H1 (cell line): ENCODE measurements around the gene CISD2. TPM values are rescaled to one million over a fixed set of nuclear protein-coding genes. Genes with fewer than 3 reads are reported as not detected.
A peak's percentile ranks its signal among the peaks of the same experiment; 100 is the strongest.

Experiments used
- CTCF ChIA-PET: fragments of 300-600 bp; sonication (Branson Sonifier 250); formaldehyde crosslinking; loops from one replicate; lab custom pipeline; 2021; ENCODE audit not compliant: partially characterized antibody; lab: Charles Lee
- POLR2A ChIA-PET: fragments of 300-600 bp; sonication (Branson Sonifier 250); formaldehyde crosslinking; loops from one replicate; lab custom pipeline; 2021; ENCODE audit warnings: inconsistent platforms; ENCODE audit not compliant: partially characterized antibody; lab: Charles Lee
- DNase-seq, 2 experiments: peaks; one replicate each; pipeline versions ENCODE4 v3.0.0 to v3.0.0-alpha.2; 2010 to 2022; ENCODE audit warnings: low spot score in 2 of 2, low read depth in 1 of 2, mixed read lengths in 1 of 2
- FAIRE-seq: peaks from 2 replicates; lab custom pipeline; 2011; peaks lifted over from hg19 to GRCh38; lab: Jason Lieb, UNC
- H2AFZ ChIP-seq: 2 replicates; pipeline ENCODE4 v1.8.1; 2012; ENCODE audit warnings: low read length, inconsistent platforms
- H2AK5ac ChIP-seq: 2 replicates; pipeline ENCODE4 v1.6.1; 2013; ENCODE audit warnings: low read depth, low read length
- H2BK120ac ChIP-seq: replicated peaks from 2 replicates; pipeline ENCODE3; 2013; ENCODE audit warnings: low read depth, low read length, inconsistent platforms
- H2BK12ac ChIP-seq: 2 replicates; pipeline ENCODE4 v1.6.1; 2013; ENCODE audit warnings: low read depth, low read length
- H2BK15ac ChIP-seq: 2 replicates; pipeline ENCODE4 v1.6.1; 2013; ENCODE audit warnings: low read length
- H2BK20ac ChIP-seq: 2 replicates; pipeline ENCODE4 v1.6.1; 2013; ENCODE audit warnings: low read length
- H2BK5ac ChIP-seq: 2 replicates; pipeline ENCODE4 v1.6.1; 2013; ENCODE audit warnings: low read depth, low read length
- H3K14ac ChIP-seq: 2 replicates; pipeline ENCODE4 v1.6.1; 2013; ENCODE audit warnings: inconsistent platforms; ENCODE audit not compliant: insufficient read length
- H3K18ac ChIP-seq: 2 replicates; pipeline ENCODE4 v1.6.1; 2013; ENCODE audit warnings: low read length; ENCODE audit errors: extremely low read depth
- H3K23ac ChIP-seq: 2 replicates; pipeline ENCODE4 v1.6.1; 2013; ENCODE audit warnings: inconsistent platforms; ENCODE audit not compliant: insufficient read length
- H3K23me2 ChIP-seq: 2 replicates; pipeline ENCODE4 v1.6.1; 2013; ENCODE audit warnings: low read depth, low read length
- H3K27ac ChIP-seq: 2 replicates; pipeline ENCODE4 v1.6.1; 2011; ENCODE audit warnings: low read depth, low read length, inconsistent platforms
- H3K27me3 ChIP-seq, 4 experiments: replicated peaks in 1 of 4; 1 replicate in 1 of 4; 2 replicates in 3 of 4; pipeline versions ENCODE4 v1.6.1 to v1.8.1; 2011 to 2013; ENCODE audit warnings: low read length in 3 of 4, mild to moderate bottlenecking in 3 of 4, inconsistent platforms in 2 of 4, mixed read lengths in 2 of 4, moderate library complexity in 1 of 4; ENCODE audit not compliant: control insufficient read depth in 3 of 4, insufficient read depth in 3 of 4; ENCODE audit errors: extremely low read depth in 1 of 4
- H3K36me3 ChIP-seq, 4 experiments: 2 replicates each; pipeline versions ENCODE4 v1.6.1 to v1.8.1; 2011 to 2013; ENCODE audit warnings: mild to moderate bottlenecking in 4 of 4, low read length in 3 of 4, moderate library complexity in 2 of 4, control low read depth in 1 of 4, inconsistent platforms in 1 of 4; ENCODE audit not compliant: insufficient read depth in 4 of 4, control insufficient read depth in 2 of 4
- H3K4ac ChIP-seq: replicated peaks from 2 replicates; pipeline ENCODE3; 2013; ENCODE audit warnings: low read length, low read depth, mixed read lengths, inconsistent platforms; ENCODE audit not compliant: insufficient read length
- H3K4me1 ChIP-seq, 4 experiments: replicated peaks in 1 of 4; 1 replicate in 1 of 4; 2 replicates in 3 of 4; pipeline versions ENCODE4 v1.6.1 to v1.8.1; 2011 to 2013; ENCODE audit warnings: low read length in 3 of 4, inconsistent platforms in 2 of 4, mixed read lengths in 1 of 4; ENCODE audit not compliant: insufficient read depth in 4 of 4, control insufficient read depth in 3 of 4
- H3K4me2 ChIP-seq, 2 experiments: 2 replicates each; pipeline versions ENCODE4 v1.6.1 to v1.8.1; 2011 to 2013; ENCODE audit warnings: low read depth in 2 of 2, low read length in 2 of 2, control low read depth in 1 of 2, inconsistent platforms in 1 of 2, mild to moderate bottlenecking in 1 of 2; ENCODE audit not compliant: insufficient read depth in 1 of 2
- H3K4me3 ChIP-seq, 4 experiments: fragments of 200-600, 300-600 bp in 1 of 4; sonication (generic), shearing (Covaris generic), sonication (Bioruptor Twin) in 1 of 4; 2 replicates each; pipeline versions ENCODE4 v1.5.1 to v1.8.1; 2011 to 2016; ENCODE audit warnings: low read length in 4 of 4, low read depth in 3 of 4, control low read depth in 2 of 4, inconsistent platforms in 2 of 4, mild to moderate bottlenecking in 2 of 4, mixed read lengths in 1 of 4, moderate library complexity in 1 of 4; ENCODE audit not compliant: insufficient read depth in 2 of 4; ENCODE audit errors: extremely low read depth in 1 of 4
- H3K56ac ChIP-seq: replicated peaks from 2 replicates; pipeline ENCODE3; 2013; ENCODE audit warnings: low read depth, mild to moderate bottlenecking, mixed read lengths, low read length, inconsistent platforms; ENCODE audit not compliant: insufficient read length
- H3K79me1 ChIP-seq: 2 replicates; pipeline ENCODE4 v1.6.1; 2013; ENCODE audit warnings: low read depth, low read length, control low read depth
- H3K79me2 ChIP-seq, 2 experiments: 2 replicates each; pipeline versions ENCODE4 v1.6.1 to v1.8.1; 2012 to 2013; ENCODE audit warnings: low read length in 2 of 2, mild to moderate bottlenecking in 2 of 2, inconsistent platforms in 1 of 2; ENCODE audit not compliant: insufficient read depth in 2 of 2, control insufficient read depth in 1 of 2
- H3K9ac ChIP-seq, 4 experiments: replicated peaks in 1 of 4; 1 replicate in 1 of 4; 2 replicates in 3 of 4; pipeline versions ENCODE4 v1.6.1 to v1.8.1; 2011 to 2013; ENCODE audit warnings: low read depth in 3 of 4, low read length in 3 of 4, control low read depth in 2 of 4, mild to moderate bottlenecking in 2 of 4, moderate library complexity in 2 of 4, inconsistent platforms in 1 of 4; ENCODE audit errors: extremely low read depth in 1 of 4
- H3K9me3 ChIP-seq, 2 experiments: 2 replicates each; pipeline versions ENCODE4 v1.6.1 to v1.8.1; 2012 to 2013; ENCODE audit warnings: mild to moderate bottlenecking in 2 of 2, moderate library complexity in 2 of 2, control low read depth in 1 of 2, inconsistent platforms in 1 of 2, low read depth in 1 of 2, low read length in 1 of 2, mixed read lengths in 1 of 2; ENCODE audit not compliant: insufficient read depth in 2 of 2
- H4K20me1 ChIP-seq, 2 experiments: replicated peaks in 1 of 2; 2 replicates each; pipeline versions ENCODE3 to v1.8.1; 2011 to 2013; ENCODE audit warnings: inconsistent platforms in 2 of 2, low read length in 2 of 2, mild to moderate bottlenecking in 1 of 2; ENCODE audit not compliant: insufficient read depth in 2 of 2, control insufficient read depth in 1 of 2
- H4K5ac ChIP-seq: 2 replicates; pipeline ENCODE4 v1.6.1; 2013; ENCODE audit warnings: low read length, low read depth, mixed read lengths, inconsistent platforms; ENCODE audit not compliant: insufficient read length
- H4K8ac ChIP-seq: 2 replicates; pipeline ENCODE4 v1.8.0; 2013; ENCODE audit warnings: mild to moderate bottlenecking, moderate library complexity, low read length, inconsistent platforms; ENCODE audit not compliant: insufficient read depth; ENCODE audit errors: extremely low read depth
- H4K91ac ChIP-seq: replicated peaks from 2 replicates; pipeline ENCODE3; 2013; ENCODE audit warnings: low read length, mixed read lengths, inconsistent platforms; ENCODE audit not compliant: insufficient read length
- NRF1 ChIP-seq: IDR thresholded peaks from 2 replicates; pipeline ENCODE4 v1.6.1; 2011; ENCODE audit warnings: mild to moderate bottlenecking, low read depth, low read length, improper control_type of control experiment
- PHF8 ChIP-seq: fragments of 200-600 bp; sonication (generic); conservative IDR thresholded peaks from 2 replicates; pipeline ENCODE4 v1.7.1; 2012; ENCODE audit warnings: low read depth, mild to moderate bottlenecking, inconsistent platforms, low read length, moderate library complexity
- POU5F1 ChIP-seq: IDR thresholded peaks from 2 replicates; pipeline ENCODE4 v1.6.1; 2011; ENCODE audit warnings: low read depth, mild to moderate bottlenecking, low read length, moderate library complexity
- TCF12 ChIP-seq: IDR thresholded peaks from 2 replicates; pipeline ENCODE4 v1.6.1; 2011; ENCODE audit warnings: low read depth, mild to moderate bottlenecking, low read length
- WGBS, 2 experiments: shearing (Covaris generic) in 1 of 2; methylation state at CpG; one replicate each; pipeline versions ENCODE4 v1.1.6 to v1.1.7; 2013 to 2015; ENCODE audit warnings: low lambda C conversion rate in 2 of 2, mixed read lengths in 2 of 2, inconsistent platforms in 1 of 2, low coverage in 1 of 2, missing lambda C conversion rate in 1 of 2; ENCODE audit not compliant: insufficient replicate concordance in 2 of 2, insufficient coverage in 1 of 2, insufficient read length in 1 of 2; ENCODE audit errors: extremely low coverage in 1 of 2, missing lambda C conversion rate in 1 of 2; 5-methylcytosine and 5-hydroxymethylcytosine counted together
- long read RNA-seq, 2 experiments: library from RNA in 1 of 2; library from capped mRNA in 1 of 2; stranded (forward); transcript quantifications; one replicate each; pipeline ENCODE4 v2.0.0, GENCODE V29; 2021; ENCODE audit warnings: inconsistent platforms in 1 of 2
- polyA minus RNA-seq, 3 experiments: library from RNA; depleted of rRNA, polyadenylated mRNA; stranded (reverse); fragments of >200 nt; gene quantifications; 1 replicate in 2 of 3; 2 replicates in 1 of 3; pipeline ENCODE4 v1.2.3, GENCODE V29; 2011
- polyA plus RNA-seq, 7 experiments: library from polyadenylated mRNA; depleted of rRNA in 3 of 7; stranded (reverse) in 5 of 7; unstranded in 2 of 7; fragments of >200 nt in 5 of 7; fragments of 200-250 nt in 2 of 7; gene quantifications; 1 replicate in 5 of 7; 2 replicates in 1 of 7; 4 replicates in 1 of 7; pipeline versions ENCODE4 v1.2.1 to v1.2.3, GENCODE V29; 2011 to 2013; ENCODE audit warnings: missing spikeins in 2 of 7, mixed read lengths in 2 of 7
- total RNA-seq: library from RNA; stranded (reverse); fragmentation: NEBNext Ultra II Directional; extraction: Animal tissue kit (Norgen Biotek cat#: 25700); gene quantifications from 2 replicates; pipeline ENCODE4 v1.2.1, GENCODE V29; 2021
- TF ChIP-seq, protein P1 (sequence below): IDR thresholded peaks from 2 replicates; pipeline ENCODE4 v1.6.1; 2012; ENCODE audit warnings: inconsistent platforms
- TF ChIP-seq, protein P2 (sequence below): IDR thresholded peaks from 2 replicates; pipeline ENCODE4 v1.6.1; 2011; ENCODE audit warnings: low read length, improper control_type of control experiment

CISD2 gene
- total RNA-seq: 47.5 and 48.3 TPM in 2 replicates
- polyA plus RNA-seq (2011; rRNA removed): 14.9 and 23.7 TPM in 2 replicates
- 32.8 TPM for polyA plus RNA-seq (2011; cell fraction: cytosol; rRNA removed)
- 16.3 TPM for polyA plus RNA-seq (2011; cell fraction: nucleus; rRNA removed)
- polyA plus RNA-seq (2012, experiment 1 of 2): 36.8 to 52.3 TPM (median 46.8 TPM) in 4 replicates
- 32.4 TPM for polyA plus RNA-seq (2012, experiment 2 of 2)
- polyA plus RNA-seq (2013, experiment 1 of 2): 52.4 TPM
- 62.9 TPM for polyA plus RNA-seq (2013, experiment 2 of 2)
- polyA minus RNA-seq (2011; rRNA and poly(A)+ RNA removed): 17.9 and 20.3 TPM in 2 replicates
- polyA minus RNA-seq (2011; cell fraction: cytosol; rRNA and poly(A)+ RNA removed): 17.7 TPM
- 13.7 TPM for polyA minus RNA-seq (2011; cell fraction: nucleus; rRNA and poly(A)+ RNA removed)
- long read RNA-seq, experiment 1, full-length matches to known transcripts: 97 of 115 reads
- long read RNA-seq, experiment 1, partial matches to known transcripts: 10 of 115 reads
- long read RNA-seq, experiment 1, other reads (novel, unspliced or antisense): 8 of 115 reads
- long read RNA-seq, experiment 2, full-length matches to known transcripts: 116 of 130 reads
- long read RNA-seq, experiment 2, partial matches to known transcripts: 0 of 130 reads
- long read RNA-seq, experiment 2, other reads (novel, unspliced or antisense): 14 of 130 reads

DNA sequence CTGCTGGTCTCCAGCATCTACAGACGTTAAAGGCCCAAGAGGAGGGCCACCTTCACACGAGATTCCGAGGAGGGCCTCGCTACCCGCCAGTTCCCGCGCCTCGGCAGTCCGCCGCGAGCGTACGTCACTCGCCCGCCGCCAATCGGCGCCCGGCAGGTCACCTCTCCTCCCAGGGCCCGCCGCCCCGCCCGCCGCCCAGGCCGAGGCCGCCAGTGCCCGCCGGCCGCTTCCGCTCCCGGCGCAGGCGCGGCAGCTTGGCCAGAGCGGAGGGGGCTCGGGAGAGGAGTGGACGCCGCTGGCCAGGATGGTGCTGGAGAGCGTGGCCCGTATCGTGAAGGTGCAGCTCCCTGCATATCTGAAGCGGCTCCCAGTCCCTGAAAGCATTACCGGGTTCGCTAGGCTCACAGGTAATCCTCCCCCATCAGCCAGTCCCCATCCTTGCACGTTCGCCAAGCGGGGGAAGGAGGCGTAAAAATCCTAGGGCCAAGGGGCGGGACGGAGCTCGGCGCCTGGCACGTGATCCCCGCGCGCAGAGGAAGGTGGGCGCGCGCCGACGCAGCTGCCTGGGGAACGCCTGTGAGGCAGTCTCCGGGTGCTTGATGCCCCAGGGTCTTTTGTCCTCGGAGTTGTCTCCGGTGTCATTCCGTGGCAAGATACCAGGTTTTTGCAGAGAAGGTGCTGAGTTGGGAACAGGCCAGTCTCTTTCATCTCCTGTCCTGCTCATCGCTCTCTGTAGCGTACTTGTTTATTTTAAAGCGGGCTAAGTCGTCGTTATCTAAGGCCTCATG lies at the start of gene CISD2:
TSS of gene CISD2 (plus strand) at position 212 of the 788 bp plus-strand sequence. CDS start at position 305, 93 bp downstream.
- H4K5ac ChIP-seq: peak within 1 kb of the TSS; percentile 98
- peak within 1 kb of the TSS; percentile 80 for H3K56ac ChIP-seq
- DNase-seq: peak; percentile 66 to 92
- H3K79me2 ChIP-seq: peaks cover 0 to 85% of the 10 kb centered on the region in 2 experiments; a peak in 2 of 4 replicates
- ChIA-PET POLR2A (interaction anchor here (0.6 to 5.4 kb wide), 24 partner anchors 9 to 433 kb away, joined by 3 to 127 read pairs (median 4); partner anchors contain the start of genes MANBA and UBE2D3), CTCF (interaction anchor here (0.9 kb wide), 1 partner anchor 12 kb away, joined by 5 read pairs; no protein-coding TSS in a partner anchor)
- H2BK120ac ChIP-seq: peak within 1 kb of the TSS; percentile 13
- no peak within 1 kb of the TSS for H2BK20ac ChIP-seq
- peak within 1 kb of the TSS; percentile 98; the same call in 1 of the 2 replicates for H4K8ac ChIP-seq
- H2AK5ac ChIP-seq: no peak within 1 kb of the TSS
- peaks cover 6% of the 10 kb centered on the region for H3K23me2 ChIP-seq
- peak within 1 kb of the TSS; percentile 73 to 86 (median 78) for H3K4me3 ChIP-seq
- no peak within 1 kb of the TSS for H3K23ac ChIP-seq
- H3K27ac ChIP-seq: peak within 1 kb of the TSS; percentile 98
- peak within 1 kb of the TSS; percentile 93 for H3K18ac ChIP-seq
- H3K4me1 ChIP-seq: 0 out of 7 replicates have a peak, but pooled peaks cover 0 to 2% (median 0%) of the 10 kb centered on the region in 4 experiments
- H3K9me3 ChIP-seq: no peaks in the 10 kb centered on the region
- 0% methylated on average over 56 of the region's 71 CpGs; no CpG with 5 or more reads in 1 of the 2 experiments for WGBS, 2 experiments
- no peaks in the 10 kb centered on the region; the same call in 1 of the 2 replicates for H3K79me1 ChIP-seq
- H2AFZ ChIP-seq: peak within 1 kb of the TSS; percentile 97
- no peaks in the 10 kb centered on the region for H4K20me1 ChIP-seq
- H3K27me3 ChIP-seq: no peaks in the 10 kb centered on the region
- peak within 1 kb of the TSS; percentile 71 for H3K4ac ChIP-seq
- H2BK15ac ChIP-seq: peak within 1 kb of the TSS; percentile 89; the same call in 1 of the 2 replicates
- H3K9ac ChIP-seq: peak within 1 kb of the TSS; percentile 96 to 99 (median 96)
- peak within 1 kb of the TSS; percentile 96 for H2BK5ac ChIP-seq
- H3K14ac ChIP-seq: peak within 1 kb of the TSS; percentile 97
- no peak for FAIRE-seq
- peak within 1 kb of the TSS; percentile 94 for H4K91ac ChIP-seq
- H3K4me2 ChIP-seq: peak within 1 kb of the TSS; percentile 84 to 92
- peaks cover 0 to 4% (median 0%) of the 10 kb centered on the region in 4 experiments; a peak in 3 of 8 replicates for H3K36me3 ChIP-seq
- peak within 1 kb of the TSS; percentile 91 for H2BK12ac ChIP-seq
- TF ChIP-seq POU5F1 (no peak), TCF12 (no peak), NRF1 (peak; percentile 34; the same call in 1 of the 2 replicates), PHF8 (peak; percentile 100)
- TF ChIP-seq, protein P1, sequence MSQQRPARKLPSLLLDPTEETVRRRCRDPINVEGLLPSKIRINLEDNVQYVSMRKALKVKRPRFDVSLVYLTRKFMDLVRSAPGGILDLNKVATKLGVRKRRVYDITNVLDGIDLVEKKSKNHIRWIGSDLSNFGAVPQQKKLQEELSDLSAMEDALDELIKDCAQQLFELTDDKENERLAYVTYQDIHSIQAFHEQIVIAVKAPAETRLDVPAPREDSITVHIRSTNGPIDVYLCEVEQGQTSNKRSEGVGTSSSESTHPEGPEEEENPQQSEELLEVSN: peak; percentile 90
- TF ChIP-seq, protein P2, sequence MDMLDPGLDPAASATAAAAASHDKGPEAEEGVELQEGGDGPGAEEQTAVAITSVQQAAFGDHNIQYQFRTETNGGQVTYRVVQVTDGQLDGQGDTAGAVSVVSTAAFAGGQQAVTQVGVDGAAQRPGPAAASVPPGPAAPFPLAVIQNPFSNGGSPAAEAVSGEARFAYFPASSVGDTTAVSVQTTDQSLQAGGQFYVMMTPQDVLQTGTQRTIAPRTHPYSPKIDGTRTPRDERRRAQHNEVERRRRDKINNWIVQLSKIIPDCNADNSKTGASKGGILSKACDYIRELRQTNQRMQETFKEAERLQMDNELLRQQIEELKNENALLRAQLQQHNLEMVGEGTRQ: peak; percentile 90
